Stimulated activated CD4-positive, alpha-beta T cell treated with anti-CD3 and anti-CD28 coated beads, Interleukin-2, amount 100 ng/mL, for 24 hours (primary cell): Measurements from ENCODE around the gene GREB1.

Experiments
- DNase-seq, 2 donors: peaks; one replicate each; pipeline ENCODE4 v3.0.0-alpha.2; 2020

GREB1 gene

GRCh38 chr2:11667194-11667593 lies 133.3 kb downstream of the GREB1 start:
- no peak for DNase-seq

GRCh38 chr2:11667866-11668637 lies 134.2 kb downstream of the GREB1 start:
- DNase-seq = no peak

DNA sequence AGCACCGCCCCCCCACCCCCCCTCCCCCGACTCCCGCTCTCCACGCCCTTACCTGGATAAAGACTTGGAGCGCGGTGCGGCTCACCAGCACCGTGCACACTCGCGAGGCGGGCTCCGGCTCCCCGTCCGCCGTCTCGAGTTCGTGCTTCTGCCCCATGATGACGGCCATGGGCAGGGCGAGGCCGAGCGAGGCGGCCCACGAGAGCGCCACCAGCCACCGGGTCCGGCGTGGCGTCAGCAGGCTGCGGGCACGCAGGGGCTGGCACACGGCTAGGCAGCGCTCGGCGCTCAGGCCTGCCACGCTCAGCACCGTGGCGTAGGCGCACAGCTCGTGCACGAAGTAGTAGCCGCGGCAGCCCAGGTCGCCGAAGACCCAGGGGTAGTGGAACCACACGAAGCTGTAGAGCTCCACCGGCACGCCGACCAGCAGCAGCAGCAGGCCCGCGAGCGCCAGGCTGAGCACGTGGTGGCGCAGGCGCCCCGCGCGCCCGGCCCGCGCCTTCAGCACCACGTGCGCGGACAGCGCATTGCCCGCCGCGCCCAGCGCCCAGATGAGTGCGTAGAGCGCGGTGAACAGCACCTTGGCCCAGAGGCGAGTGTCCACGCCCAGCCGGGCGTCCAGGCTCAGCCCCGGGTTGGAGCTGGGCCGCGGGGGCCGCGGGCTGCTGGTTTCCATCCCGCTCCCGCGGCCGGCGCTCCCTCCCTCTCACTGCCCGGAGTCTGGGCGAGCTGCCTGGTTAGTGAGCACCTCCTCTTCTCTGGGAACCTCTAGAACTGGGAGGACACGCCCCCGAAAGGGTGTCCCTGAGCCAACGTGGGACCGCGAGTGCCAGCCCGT lies 135.8 kb downstream of the GREB1 start, which contains the start of gene NTSR2:
NTSR2 (minus strand) TSS at position 742 of the 838 bp plus-strand sequence; CDS start at position 676, 66 bp downstream.
- peak in 1 of 2 donors; percentile 49 for DNase-seq

DNA sequence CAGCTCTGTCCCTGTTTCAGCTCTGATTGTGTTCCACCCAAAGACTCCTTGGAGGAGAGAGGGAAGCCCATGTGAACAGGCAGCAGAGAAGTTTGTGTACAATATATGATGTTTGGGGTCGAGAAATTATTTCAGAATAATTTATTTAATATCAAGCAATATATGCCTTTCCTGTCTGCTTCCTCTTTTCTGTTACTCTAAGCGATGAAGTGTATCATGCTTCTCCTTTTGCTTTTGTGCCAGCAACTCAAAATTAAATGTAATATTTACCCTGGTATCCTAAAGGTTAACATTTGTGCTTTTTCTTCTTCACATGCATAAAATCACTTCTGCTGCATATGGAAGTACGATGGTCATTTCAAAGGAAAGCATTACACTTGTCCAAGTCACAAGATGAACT lies 138.6 kb downstream of the GREB1 start:
- DNase-seq = no peak

DNA sequence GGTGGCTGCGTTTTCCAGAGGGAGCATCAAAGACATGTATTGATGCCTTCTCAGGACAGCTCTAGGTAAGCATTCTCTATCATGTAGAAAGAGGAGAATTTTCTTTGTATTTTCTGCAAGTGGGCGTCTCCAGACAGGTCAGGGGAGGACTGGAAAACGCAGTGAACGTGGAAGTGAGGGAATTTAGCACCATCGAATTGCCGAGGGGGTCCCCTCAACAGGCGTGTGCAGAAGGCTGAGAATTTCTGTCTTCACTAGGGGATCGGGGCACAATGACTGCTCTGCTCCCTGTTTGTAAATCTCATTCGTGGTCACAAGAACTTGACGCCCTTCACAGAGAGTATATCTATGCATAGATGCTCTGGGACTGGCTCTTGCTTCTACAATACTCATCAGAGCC lies 141.1 kb downstream of the GREB1 start:
- DNase-seq = no peak

DNA sequence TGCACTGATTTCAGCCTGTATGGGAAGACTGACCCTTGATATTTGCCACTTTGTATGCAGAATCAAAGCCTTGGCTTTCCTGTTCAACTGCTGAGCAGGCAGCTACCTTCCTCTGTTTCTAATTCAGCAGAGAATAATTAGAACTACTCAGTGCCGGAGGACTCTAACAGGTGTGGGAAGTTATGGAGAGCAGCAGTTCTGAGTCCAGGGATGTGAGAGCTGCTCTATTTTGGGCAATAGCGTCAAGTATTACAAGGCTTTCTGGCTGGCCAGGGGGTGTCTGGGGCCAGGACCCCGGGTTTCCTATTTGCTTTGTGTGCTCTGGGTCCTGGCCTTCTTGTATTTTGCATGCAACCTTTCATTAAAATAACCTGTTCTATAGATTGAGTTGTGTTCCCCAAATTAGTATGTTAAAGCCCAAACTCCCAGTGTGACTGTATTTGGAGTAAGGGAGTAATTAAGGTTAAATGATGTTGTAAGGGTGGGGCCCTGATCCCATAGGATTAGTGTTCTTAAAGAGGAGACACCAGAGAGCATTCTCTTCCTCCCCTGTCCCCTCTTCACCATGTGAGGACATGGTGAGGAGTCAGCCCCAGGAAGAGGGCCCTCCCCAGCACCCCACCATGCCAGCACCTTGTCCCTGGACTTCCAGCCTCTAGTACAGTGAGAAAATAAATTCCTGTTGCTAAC lies 141.7 kb downstream of the GREB1 start:
- DNase-seq = no peak

GRCh38 chr2:11676640-11677039 lies 142.8 kb downstream of the GREB1 start:
- no peak for DNase-seq

DNA sequence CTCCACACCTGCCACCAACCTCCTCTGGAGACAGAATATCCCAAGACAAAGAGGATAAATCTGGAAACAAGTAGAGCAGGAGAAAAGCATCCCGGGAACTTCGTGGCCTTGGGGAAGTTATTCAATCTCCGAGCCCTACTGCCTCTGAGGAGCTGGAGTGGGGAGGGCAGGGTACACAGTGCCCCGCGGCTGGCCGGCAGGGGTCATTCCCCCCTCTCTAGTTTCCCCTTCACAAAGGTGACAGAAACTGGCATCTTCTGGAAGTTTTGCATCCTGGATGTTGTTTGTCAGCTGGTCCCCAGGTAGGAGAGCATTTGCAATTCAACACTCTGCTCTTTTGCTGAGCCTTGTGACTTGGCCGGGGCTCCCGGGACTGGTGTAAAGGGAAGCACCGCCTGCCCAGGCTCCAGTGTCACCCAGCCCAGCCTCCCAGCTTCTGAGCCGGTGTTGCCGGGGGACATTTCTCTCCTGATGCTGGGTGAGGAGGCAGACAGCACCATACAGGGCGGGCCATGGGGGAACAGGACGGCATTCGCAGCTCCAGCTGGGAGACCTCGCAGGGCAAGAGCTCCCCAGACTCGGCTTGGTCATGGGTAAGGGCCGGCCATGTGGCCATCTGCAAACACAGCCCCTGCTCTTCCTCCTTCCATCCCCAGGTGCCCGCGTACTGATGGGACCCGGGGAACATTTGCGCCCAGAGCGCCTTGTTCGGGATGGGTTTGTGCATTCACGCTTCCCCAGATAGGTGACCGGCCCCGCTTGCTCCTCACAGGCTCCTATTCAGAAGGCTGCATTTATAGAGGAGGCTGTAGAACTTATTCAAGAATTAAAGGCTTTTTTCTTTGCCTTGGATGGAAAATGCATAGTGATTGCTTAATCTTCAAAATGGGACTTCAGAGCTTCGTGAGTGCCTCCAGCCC lies 143.6 kb downstream of the GREB1 start:
- no peak for DNase-seq

- no peak for DNase-seq
Measured at GRCh38 chr2:11678306-11678960, 144.6 kb downstream of the GREB1 start.

DNA sequence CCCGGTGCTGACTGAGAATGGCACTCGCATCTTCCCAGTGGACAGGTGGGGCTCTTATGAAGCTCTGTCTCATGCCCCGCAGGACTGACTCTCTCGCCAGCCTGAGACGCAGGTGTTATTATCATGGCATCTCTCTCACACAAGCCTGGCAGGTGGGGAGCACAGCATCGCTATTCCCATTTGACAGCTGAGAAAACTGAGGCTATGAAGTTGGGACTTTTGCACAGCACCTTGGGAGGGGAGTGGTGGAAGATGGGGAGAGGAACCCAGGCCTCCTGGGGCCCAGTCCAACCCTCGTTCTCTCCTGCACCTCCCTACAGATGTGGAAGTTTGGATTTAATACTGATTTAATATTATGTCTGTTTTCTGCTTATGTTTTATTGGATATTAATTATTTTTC lies 145.2 kb downstream of the GREB1 start:
- no peak for DNase-seq

DNA sequence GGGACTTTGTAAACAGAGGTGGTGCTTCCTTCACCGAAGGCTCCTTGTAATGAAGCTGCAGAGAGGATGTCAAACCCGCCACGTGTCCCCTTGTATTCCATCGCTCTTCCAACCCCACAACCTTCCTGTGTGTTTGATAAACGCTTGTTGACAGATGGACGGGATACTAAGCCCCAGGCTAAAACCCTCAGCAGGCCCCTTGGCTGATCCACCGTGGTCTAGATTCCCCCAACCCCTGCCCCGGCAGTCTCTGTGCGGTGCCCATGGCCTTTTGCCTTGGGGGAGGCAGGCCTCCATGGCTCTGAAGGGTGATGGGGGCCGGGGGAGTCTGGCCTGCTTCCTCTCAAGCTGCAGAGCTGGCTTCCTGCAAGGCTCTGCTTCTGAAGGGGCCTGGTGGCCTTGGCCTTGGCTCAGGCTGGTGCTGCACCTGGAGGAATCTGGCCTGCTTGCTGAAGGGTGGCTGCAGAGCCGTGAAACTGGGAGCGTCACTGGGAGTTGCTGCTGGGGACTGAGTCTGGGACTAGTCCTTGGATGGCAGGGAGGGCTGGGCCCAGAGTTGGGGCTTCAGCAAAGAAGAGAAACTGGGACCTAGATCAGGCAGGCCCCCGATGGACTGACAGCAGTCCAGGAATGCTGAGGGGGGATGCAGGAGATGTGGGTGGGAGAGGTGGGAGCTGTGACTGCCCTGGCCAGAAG lies 145.8 kb downstream of the GREB1 start:
- DNase-seq = no peak

DNA sequence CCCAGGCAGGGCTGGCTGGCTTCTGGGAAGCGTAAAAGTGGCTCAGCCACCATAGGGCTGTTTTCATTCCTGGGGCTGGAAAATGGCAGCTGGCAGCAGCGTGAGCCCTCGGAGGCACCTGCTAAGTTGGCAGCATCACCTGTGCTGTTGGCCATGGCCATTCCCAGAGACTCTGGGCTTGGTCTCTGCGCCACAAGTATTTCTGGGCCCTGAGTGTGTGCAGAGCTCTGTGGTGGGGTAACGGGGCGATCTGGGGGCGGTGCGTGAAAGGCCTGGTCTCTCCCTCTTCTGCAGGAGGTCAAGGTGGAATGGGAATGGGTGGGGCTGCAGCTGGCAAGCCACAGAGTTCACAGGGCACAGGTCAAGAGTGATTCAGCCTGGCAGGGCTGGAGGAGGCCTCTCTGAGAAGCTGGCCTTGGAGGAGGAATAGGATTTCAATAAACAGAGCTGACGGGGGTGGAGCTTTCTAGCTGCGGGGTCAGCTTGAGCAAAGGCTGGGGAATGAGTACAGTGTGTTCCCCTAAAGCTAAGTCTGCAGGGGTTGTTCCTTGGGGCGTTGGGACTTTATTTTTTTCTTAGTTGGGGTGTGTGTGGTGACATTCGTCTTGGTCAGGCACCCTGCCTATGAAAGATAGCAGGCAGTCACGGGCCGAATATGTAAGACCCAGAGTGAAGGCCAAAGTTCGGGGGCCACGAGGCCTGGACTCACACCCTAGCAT lies 146.5 kb downstream of the GREB1 start:
- DNase-seq = no peak

DNA sequence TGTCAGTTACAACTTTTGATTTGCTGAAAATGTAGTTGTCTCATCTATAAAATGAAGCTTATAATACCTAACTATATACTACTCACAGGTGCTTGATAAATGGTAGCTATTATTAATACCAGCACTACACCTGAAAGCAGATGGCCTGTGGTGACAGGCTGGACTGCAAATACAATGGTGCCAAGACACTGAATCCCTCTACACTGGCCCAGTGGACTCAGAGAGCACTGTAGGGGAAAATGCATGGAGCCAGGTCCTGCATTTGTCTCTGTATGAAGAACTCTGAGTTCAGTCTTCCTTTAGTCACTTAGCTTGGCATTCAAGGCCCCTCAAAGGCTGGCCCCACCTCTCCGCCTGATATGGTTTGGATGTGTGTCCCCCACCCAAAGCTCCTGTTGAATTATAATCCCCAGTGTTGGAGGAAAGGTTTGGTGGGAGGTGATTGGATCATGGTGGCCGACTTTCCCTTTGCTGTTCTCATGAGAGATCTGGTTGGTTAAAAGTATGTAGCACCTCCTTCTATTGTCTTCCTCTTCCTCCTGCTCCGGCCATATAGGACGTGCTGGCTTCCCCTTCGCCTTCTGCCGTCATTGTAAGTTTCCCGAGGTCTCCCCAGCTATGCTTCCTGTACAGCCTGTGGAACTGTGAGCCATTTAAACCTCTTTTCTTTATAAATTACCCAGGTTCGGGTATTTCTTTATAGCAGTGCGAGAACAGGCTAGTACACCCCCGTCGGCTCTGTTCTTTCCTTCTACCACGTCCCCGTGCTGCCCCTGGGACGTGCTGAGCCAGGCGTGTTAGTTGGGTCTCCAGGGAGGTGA lies 147.3 kb downstream of the GREB1 start:
- DNase-seq = no peak

GRCh38 chr2:11681722-11682589 lies 148.1 kb downstream of the GREB1 start:
- peak; percentile 62 to 72 for DNase-seq

GRCh38 chr2:11682590-11682915 lies 148.7 kb downstream of the GREB1 start:
- DNase-seq = no peak

GRCh38 chr2:11683476-11683875 lies 149.6 kb downstream of the GREB1 start:
- DNase-seq = no peak

- DNase-seq = no peak
Measured at GRCh38 chr2:11683966-11684365, 150.1 kb downstream of the GREB1 start.

- no peak for DNase-seq
Measured at GRCh38 chr2:11684894-11685460, 151.1 kb downstream of the GREB1 start.
